Epithelial cell of prostate (primary cell): ENCODE results near the gene B3GNT5.
A peak's percentile ranks its signal among the peaks of the same experiment; 100 is the strongest.

Experiments used
- DNase-seq: peaks from one replicate; pipeline ENCODE4 v3.0.0-alpha.2; 2011; ENCODE audit warnings: low read depth, low spot score
- H3K27ac ChIP-seq: fragments of 450-650 bp; 2 replicates; pipeline ENCODE4 v1.5.1; 2017; ENCODE audit warnings: mild to moderate bottlenecking

B3GNT5 gene

DNA sequence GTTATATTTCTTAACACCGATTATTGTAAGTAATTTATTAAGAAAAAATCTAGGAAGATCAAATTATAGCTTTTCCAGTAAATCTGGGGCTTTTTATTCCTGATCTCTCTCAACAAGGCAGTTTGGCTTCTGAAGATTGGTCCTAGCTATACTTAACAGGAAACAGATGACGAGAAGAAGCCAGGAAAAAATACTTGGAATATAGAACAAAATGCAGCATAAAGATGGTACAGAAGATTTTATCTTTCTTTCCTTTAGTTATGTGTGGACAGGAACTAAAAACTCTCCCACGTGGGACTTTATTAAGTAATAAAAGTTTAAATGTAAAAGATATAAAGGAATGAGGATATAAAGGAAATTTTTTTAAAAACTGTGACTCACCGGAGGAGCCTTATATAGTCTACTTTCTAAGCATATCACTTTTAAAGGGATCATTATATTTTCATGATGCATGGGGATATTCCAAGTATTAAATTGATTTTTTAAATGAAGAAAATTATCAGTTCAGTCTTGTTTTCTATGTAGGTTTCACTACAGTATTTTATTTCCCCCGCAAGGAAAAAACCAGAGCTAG lies 8.2 kb downstream of the B3GNT5 start:
- DNase-seq, result no peak
- H3K27ac ChIP-seq, result peak overlapping the region; percentile 41

DNA sequence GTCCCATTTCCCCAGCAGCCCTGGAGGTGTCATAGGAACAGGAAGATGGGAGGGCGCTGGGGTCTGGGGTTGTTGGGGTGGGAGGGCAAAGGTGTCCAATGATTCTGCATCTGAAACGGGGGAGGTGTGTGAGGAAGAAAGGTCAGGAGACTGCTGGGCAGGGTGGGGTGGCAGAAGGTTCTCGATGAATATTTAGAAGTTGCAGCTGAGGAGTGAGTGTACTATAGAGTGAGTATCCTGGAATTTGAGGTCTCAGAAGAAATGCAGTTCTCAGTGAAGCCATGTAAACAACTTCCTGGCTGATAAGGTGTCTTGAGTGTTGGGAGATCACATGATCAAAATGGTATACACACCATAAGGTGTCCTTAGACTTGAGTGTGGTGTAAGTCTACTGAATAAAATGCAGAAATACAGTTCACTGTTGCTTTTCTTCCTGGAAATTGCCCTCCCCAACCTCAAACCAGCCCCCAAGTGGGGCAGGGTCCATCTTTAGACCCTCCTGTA lies 9.9 kb downstream of the B3GNT5 start:
- no peak for DNase-seq
- peak overlapping the region; percentile 96 for H3K27ac ChIP-seq

DNA sequence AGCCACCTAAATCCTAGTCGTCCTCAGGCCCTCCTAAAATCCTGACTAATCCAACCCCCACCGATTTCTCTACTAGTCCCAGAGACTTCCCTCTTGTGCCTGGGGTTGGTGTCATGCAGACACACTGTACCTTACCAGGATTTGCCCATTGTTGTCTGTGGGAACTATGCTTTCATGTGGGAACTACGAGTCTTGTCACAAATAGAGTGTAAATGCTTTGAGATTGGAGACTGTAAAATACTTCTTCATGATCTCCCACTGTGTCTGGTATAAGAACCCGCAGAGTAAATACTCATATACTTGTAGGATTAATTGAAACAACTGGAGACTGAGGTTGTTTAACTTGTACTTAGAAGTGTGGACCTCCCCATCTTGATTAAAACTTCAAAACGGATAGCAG lies 11.2 kb downstream of the B3GNT5 start:
- DNase-seq, result no peak
- peak overlapping the region; percentile 96 for H3K27ac ChIP-seq

DNA sequence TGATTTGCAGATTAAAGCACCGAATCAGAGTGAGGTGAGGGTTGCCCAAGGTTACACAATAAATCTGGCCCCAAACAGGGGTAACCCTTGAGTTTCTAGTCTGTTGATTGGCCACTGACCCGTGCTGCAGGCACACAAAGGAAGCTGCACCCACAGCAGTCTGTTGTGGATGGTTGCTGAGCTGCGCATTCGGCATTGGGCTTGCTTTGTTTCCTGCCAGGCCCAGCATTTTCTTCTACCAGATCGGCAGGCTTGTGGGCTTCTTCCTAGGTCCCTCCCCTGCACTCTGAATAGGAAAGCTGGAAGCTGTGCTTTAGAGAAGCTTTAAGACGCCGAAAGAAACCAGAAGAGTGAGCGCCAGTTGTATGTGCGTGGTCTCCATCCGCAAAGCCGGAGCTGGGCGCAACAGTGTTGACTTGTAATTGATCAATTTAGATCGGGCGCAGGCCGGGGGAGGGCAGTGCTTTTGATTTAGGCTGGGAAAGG lies 12.1 kb downstream of the B3GNT5 start:
- no peak for DNase-seq
- H3K27ac ChIP-seq, result peak overlapping the region; percentile 96

DNA sequence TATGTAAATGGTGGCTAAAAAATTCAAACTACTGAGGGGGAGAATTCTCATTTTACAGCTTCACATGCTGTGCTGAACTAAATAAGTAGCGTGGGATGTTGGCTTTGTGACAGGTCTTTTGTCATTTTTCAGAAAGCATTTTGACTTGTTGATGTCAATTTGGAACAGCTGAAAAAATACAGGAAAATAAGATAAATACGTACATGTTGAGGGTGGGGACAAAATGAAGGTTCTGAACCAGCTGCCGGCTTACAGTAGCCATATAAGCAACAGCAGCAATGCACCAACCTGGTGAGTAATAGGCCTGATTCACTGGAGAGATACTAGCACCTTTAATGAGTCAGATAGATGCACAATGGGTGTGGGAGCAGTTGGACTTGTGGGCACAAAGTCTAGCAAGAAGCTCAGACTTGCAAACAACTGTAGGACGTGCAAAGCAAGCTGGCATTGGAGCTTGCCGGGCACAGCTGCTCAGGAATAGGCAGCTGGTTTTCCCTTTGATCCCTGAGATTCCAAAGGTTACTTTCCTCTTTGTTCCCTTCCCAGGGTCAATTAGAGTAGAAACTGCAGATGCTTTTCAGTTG lies 12.9 kb downstream of the B3GNT5 start:
- peak; percentile 99 for DNase-seq
- H3K27ac ChIP-seq, result peak overlapping the region; percentile 96

DNA sequence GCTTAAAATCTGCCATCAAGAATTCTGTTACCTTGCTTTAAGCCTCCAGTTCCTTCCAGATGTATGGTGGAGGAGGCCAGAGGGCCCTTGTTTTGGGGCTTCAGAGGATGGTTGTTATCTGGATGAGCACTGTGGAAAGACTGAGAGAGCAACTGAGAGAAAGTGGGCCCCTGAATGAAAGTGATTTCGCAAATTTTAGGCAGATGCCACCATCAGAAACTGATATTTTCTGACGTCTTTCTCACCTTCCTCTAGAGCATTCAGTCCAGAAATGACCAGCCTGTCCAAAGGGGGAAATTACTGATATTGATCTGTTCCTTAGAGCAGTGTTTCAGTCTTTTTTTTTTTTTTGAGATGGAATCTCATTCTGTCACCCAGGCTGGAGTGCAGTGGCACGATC lies 13.4 kb downstream of the B3GNT5 start:
- DNase-seq, result no peak
- peak overlapping the region; percentile 96 for H3K27ac ChIP-seq

DNA sequence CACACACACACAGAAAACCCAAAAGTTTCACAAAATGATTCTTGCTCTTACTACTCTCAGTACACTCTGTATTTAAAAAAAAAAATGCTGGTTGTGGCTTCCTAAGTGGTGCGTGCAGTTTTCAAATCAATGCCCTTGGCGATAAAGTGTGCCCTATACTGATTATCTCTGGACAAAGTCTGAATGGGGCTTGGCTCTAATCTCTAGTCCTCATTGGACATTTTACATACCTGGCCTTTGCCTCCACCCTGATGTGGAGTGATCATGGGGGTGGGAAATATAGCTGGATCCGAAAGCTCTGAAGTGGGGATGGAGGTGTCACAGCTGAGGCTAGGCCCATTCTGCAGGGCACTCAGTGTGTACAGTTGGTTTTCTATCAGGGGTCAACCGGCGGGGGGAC lies 14.1 kb downstream of the B3GNT5 start:
- DNase-seq, result no peak
- H3K27ac ChIP-seq, result peak overlapping the region; percentile 96

DNA sequence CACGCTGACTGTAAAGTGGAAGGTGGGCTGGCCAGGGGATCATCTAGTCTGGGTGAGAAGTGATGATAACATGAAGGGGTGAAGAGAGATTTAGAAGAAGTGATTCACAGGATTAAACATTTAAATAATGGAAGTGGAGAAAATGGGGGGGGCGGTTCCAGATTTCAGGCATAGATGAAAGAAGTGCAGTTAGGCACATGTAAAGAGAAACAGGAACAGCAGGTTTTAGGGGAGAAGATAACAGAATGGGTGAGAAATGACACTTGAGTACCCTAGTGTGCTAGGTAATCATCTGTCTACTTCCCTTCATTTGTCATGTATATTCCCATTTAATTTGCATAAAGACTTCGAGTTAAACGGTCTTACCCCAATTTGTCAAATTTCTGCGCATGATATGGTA lies 15.3 kb downstream of the B3GNT5 start:
- H3K27ac ChIP-seq, result peak overlapping the region; percentile 96
- DNase-seq, result no peak

DNA sequence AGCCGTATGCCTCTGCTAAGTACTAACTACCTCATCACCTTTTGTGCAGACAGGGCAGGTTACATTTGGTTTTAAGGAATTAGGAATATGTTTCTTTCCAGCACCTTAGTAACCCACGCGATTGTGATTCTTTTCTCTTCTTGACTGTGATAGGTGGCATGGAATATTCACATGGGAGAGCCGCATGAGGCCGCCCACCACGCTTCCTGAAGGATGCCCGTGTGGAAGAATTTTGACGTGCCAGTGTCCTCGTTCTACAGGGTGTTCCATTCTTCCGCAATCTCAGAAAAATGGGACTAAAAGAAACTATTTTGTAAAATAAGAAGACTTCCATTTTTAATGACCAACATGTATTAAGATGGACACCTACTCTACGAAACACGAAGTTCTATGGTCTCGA lies 16.3 kb downstream of the B3GNT5 start:
- DNase-seq, result no peak
- peak overlapping the region; percentile 96 for H3K27ac ChIP-seq

DNA sequence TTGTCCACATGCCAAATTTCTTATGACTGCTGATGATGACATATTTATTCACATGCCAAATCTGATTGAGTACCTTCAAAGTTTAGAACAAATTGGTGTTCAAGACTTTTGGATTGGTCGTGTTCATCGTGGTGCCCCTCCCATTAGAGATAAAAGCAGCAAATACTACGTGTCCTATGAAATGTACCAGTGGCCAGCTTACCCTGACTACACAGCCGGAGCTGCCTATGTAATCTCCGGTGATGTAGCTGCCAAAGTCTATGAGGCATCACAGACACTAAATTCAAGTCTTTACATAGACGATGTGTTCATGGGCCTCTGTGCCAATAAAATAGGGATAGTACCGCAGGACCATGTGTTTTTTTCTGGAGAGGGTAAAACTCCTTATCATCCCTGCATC lies 17.3 kb downstream of the B3GNT5 start:
- no peak for DNase-seq
- H3K27ac ChIP-seq, result peak overlapping the region; percentile 0

DNA sequence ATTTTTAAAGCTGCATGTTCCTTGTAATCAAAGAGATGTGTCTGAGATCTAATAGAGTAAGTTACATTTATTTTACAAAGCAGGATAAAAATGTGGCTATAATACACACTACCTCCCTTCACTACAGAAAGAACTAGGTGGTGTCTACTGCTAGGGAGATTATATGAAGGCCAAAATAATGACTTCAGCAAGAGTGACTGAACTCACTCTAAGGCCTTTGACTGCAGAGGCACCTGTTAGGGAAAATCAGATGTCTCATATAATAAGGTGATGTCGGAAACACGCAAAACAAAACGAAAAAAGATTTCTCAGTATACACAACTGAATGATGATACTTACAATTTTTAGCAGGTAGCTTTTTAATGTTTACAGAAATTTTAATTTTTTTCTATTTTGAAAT lies 19.1 kb downstream of the B3GNT5 start:
- peak overlapping the region; percentile 66 for H3K27ac ChIP-seq
- no peak for DNase-seq

DNA sequence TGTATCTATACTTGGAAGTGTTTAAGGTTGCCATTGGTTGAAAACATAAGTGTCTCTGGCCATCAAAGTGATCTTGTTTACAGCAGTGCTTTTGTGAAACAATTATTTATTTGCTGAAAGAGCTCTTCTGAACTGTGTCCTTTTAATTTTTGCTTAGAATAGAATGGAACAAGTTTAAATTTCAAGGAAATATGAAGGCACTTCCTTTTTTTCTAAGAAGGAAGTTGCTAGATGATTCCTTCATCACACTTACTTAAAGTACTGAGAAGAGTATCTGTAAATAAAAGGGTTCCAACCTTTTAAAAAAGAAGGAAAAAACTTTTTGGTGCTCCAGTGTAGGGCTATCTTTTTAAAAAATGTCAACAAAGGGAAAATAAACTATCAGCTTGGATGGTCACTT lies 19.7 kb downstream of the B3GNT5 start:
- no peak for DNase-seq
- peak overlapping the region; percentile 66 for H3K27ac ChIP-seq

DNA sequence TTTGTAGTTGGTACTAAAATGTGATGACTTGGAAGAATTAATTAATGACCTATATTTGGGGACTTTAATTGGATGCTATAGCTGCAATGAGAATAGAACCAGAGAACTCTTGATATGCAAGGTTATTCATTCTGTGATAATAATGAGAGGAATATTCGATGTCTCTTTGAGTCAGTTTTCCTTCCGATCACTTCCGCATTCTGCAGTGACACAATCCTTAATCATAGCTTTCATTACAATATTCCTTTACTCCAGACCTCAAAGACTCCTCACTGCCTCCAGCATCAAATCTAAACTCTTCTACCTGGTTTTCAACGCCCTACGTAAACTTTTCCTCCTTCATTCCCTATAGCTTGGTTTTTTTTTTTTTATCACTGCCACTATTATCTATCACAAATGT lies 21.6 kb downstream of the B3GNT5 start:
- peak overlapping the region; percentile 66 for H3K27ac ChIP-seq
- no peak for DNase-seq

DNA sequence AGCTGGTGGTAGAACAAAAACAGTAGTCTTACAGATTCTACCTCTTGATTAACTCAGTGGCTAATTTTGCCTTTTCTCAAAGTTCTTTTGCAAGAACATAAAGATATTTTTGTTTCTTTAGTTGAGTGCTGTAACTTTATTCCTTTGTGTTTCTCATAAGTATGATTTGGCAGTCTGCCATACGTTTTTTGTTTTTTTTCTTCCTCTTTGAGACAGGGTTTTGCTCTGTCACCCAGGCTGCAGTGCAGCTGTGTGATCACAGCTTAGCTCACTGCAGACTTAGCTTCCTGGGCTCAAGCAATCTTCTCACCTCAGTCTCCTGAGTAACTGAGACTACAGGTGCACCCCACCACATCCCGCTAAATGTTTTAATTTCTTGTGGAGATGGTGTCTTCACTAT lies 22.4 kb downstream of the B3GNT5 start:
- DNase-seq, result no peak
- H3K27ac ChIP-seq, result peak overlapping the region; percentile 66

DNA sequence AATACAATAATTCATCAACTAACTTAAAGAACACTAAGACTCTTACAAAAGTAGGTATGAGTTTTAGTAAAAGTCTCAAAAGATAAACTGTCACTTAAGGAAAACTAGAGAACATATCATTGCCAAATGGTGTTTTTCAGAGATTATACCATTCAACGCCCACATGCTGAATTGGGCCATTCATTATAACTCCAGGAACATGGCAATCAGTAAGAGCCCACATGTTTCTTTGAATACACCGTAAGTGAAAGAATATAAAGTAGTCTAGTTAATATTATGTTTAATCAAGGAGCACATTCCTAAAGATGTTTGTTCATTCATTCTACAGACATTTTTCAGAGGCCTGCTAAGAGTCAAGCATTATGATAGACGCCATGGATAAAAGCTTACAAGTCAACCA lies 22.9 kb downstream of the B3GNT5 start:
- peak overlapping the region; percentile 66 for H3K27ac ChIP-seq
- no peak for DNase-seq

DNA sequence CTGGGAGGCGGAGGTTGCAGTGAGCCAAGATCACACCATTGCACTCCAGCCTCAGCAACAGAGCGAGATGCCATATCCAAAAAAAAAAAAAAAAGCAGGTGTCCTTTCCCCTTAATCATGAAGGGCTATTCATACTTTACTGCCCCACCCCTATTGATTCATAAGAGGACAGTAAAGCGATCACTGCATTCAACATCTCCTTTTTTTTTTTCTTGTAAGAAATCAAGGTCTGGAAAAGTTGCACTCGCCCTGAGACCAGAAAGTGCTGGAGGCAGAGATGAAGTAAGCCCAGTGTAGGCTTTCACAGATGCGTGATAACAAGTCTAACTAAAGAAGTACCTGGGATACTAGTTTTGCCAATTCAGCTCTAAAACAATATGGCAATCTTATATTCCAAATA lies 24.2 kb downstream of the B3GNT5 start:
- H3K27ac ChIP-seq, result peak overlapping the region; percentile 65
- no peak for DNase-seq

DNA sequence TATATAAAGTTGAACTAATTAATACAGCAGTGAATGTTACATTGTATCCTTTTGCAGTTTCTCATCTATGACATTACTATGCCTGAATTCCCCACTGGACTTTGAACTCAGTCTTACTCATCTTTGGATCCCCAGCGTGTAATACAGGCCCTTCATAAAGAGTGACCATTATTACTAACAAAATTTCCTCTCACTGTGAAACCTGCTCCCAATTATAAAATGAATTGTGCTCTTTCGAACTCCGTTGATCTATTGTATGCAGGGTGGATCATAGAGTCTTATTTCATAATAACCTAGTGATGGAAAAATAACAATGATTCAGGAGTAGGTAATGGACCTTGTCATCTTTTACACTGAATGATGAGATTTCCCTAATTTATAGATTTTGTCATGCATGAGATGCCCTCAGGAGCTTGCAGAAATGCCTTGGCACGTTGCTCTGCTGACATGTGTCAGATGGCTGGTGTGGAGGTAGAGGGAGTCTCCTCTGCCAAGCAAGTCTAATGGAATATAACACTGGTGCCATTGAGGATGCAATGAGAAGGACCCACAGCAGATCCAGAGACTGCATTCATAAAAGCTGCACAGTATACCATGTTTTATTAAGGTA lies 25.5 kb downstream of the B3GNT5 start:
- H3K27ac ChIP-seq, result peak overlapping the region; percentile 65
- no peak for DNase-seq

DNA sequence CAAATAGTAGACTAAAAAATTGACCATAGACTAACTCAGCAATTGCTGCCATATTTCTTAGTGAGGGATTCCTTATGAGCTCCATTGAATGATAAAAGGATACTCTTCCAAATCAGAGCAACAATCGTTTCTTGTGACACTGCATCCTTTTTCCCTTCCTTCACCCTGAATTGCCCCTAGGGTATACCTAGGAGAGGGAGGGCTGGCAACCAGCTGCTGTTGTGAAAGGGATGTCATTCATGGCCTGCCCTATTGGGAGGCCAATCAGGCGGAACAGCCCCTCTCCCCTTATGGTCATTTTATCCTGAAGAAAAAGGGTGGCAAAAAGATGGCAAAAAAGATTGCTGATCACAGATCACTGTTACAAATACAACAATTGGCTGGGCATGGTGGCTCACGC lies 26.3 kb downstream of the B3GNT5 start:
- H3K27ac ChIP-seq, result no peak overlapping the region
- no peak for DNase-seq

DNA sequence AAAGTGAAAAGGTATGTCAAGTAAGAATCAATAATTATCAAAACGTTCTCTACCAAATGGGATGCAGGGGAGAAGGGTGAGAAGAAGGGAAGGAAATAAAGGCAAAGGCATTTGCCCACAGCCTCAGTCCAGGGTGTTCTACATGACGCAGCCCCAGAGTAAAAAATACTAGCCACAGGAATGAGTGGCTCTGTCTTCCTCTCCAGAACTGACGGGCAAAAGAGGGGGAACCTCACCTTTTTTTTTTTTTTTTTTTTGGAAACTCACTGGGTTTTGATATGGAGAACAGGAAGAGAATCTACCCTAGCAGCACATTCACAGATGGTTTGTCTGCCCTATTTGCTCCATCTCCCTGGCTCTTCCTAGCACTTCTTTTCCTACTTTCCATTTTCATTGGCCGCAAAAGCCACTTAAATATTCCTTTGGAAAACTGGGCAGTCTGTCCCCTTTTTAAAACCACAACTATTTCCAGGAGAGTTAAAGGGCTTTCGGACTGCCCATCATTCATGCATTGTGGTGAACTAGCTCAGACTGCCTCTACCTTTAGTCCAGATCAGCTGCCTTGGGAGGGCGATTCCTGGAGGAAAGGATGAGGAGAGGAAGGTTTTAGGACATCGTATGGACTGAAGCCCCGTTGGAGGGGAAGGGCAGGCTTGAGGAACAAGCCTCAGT lies 28.2 kb downstream of the B3GNT5 start:
- H3K27ac ChIP-seq, result no peak overlapping the region
- no peak for DNase-seq

DNA sequence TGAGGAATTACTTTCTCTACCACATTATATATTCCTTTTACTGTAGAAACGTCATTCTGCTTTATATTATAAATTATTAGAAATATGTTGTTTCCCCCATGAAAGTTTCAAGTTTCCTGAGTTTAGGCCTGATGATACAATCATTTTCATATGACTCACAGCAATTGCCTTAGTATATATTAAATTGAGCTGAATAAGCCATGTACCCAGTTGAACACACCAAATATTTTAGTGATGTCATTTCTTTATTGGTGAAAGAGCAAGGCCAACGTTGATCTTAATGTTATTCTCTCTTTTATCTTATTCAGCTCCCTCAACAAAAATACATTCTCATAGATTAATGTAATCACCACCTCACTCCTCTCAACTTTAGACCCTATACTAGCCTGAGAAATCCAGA lies 30.8 kb downstream of the B3GNT5 start:
- H3K27ac ChIP-seq, result peak overlapping the region; percentile 79
- no peak for DNase-seq

DNA sequence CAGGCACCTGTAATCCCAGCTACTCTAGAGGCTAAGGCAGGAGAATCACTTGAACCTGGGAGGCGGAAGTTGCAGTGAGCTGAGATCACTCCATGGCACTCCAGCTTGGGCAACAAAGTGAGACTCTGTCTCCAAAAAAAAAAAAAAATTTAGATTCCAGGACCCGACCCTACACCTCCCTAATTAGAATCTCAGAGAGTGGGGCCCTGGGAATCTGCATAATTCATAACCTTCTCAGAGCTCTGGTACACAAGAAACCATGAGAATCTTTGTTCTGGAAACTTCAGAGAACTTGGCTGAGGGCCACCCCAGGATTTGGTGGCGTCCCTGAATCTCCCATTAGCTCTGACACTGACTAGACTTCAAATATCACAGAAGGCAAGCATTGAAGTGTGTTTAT lies 31.5 kb downstream of the B3GNT5 start:
- peak overlapping the region; percentile 79 for H3K27ac ChIP-seq
- DNase-seq, result no peak
